ENCODE measurements around the gene EIF5A2.

EIF5A2 gene

DNA sequence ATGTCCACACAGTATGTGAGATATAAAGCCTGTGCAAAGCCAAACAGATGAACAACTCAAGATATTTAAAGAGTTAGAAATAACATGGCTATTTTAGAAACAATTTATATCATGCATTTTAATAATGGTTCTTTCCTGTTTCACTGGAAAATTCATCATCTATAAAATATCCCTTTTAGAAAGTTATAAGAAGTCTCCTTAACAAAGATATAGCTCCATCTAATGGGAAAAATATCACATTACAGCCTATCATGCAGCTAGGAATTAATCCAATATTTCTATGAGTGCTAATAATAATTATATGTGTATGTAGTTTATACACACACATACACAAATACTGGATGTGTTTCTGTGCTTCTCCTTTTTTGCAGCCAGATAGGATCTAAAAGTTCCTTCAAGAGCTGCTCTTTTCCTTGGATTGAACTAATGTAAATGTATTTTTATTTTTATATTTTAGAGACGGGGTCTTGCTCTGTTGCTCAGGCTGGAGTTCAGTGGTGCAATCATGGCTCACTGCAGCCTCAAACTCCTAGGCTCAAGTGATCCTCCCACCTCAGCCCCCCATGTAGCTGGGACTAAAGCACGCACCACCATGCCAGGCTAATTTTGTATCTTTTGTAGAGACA lies 60.0 kb downstream of the EIF5A2 start:
- DNase-seq, result peak; percentile 49

DNA sequence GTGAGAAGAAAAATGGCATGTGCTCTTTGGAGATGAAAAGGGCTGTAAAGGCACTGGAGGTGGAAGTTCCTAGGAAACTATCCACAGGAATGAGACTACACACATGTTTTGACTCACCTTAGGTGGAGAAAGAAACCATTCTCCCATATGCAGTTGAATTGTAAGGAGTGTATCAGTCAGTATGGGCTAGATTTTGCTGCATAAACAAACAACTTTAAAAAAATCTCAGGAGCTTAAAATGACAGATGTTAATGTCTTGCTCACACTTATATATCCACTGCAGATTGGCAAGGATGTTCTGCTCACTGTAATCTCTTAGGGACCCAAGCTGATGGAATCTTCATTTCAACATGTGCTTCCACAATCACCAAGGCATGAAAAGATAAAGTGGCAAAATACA lies 64.1 kb downstream of the EIF5A2 start:
- no peak for DNase-seq

DNA sequence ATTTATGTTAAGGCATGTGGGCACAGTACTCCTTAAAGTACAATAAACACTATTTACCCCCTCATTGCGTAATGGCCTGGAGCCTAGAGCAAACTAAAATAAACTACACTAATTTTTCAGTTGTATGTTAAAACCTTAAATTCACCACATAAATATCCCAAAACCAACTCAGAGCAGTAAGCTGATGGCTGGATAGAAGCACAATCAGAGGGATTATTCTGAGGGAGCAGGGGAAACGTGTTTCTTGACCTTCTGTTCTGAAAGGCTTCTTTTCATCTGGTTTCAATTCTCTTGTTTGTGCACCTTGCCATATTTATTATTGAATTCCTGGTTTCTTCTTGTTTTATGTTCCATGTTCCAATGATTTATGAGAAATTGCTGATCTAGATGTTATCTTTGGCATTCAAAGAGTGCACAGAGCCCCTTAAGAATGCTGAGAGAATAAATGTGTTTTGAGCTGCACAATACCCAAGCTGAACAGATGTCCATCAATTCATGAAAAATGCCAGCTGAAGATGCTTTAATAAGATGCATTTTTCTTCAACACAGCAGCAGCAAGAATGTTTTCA lies 68.1 kb downstream of the EIF5A2 start:
- peak; percentile 10 for DNase-seq

DNA sequence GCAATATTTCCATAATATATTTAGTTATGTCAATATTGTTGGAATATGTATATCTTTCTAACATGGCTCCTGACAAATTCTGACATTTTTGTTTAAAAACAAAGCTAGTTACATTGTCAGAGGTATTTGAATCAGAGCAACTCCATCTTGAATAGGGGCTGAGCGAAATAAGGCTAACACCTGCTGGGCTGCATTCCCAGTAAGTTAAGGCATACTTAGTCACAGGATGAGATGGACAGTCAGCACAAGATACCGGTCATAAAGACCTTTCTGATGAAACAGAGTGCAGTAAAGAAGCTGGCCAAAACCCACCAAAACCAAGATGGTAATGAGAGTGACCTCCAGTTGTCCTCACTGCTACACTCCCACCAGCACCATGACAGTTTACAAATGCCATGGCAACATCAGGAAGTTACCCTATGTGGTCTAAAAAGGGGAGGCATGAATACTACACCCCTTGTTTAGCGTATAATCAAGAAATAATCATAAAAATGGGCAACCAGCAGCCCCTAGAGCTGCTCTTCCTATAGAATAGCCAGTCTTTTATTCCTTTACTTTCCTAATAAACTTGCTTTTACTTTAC lies 68.8 kb downstream of the EIF5A2 start:
- DNase-seq, result no peak

All from fibroblast of skin of scalp (primary cell).